T-helper 22 cell (primary cell): ENCODE data around the gene LETM1.

Experiments used
- DNase-seq: peaks from one replicate; pipeline ENCODE4 v3.0.0-alpha.2; 2020; ENCODE audit warnings: low read depth

Gene LETM1

GRCh38 chr4:1856071-1856942 is at the start of gene LETM1:
LETM1 (minus strand) TSS chr4:1856156; CDS start chr4:1855950, 206 bp downstream.
- peak; percentile 93 for DNase-seq

GRCh38 chr4:1904042-1904441 is 48.1 kb upstream of the LETM1 start:
- no peak for DNase-seq

- no peak for DNase-seq
Observed at GRCh38 chr4:1903035-1903434, 47.1 kb upstream of the LETM1 start.

GRCh38 chr4:1902243-1902642 is 46.3 kb upstream of the LETM1 start:
- DNase-seq = no peak

GRCh38 chr4:1901127-1901526 is 45.2 kb upstream of the LETM1 start:
- no peak for DNase-seq

GRCh38 chr4:1900624-1901023 is 44.7 kb upstream of the LETM1 start:
- no peak for DNase-seq

- no peak for DNase-seq
Observed at GRCh38 chr4:1900087-1900433, 44.1 kb upstream of the LETM1 start.

GRCh38 chr4:1899149-1900086 is 43.5 kb upstream of the LETM1 start:
- DNase-seq = peak; percentile 34

- DNase-seq = no peak
Observed at GRCh38 chr4:1898681-1899080, 42.7 kb upstream of the LETM1 start.

GRCh38 chr4:1898007-1898406 is 42.1 kb upstream of the LETM1 start:
- no peak for DNase-seq

GRCh38 chr4:1896658-1896991 is 40.7 kb upstream of the LETM1 start:
- DNase-seq = no peak

- no peak for DNase-seq
Observed at GRCh38 chr4:1895971-1896657, 40.2 kb upstream of the LETM1 start.

GRCh38 chr4:1890979-1891570 is 35.1 kb upstream of the LETM1 start:
- no peak for DNase-seq

GRCh38 chr4:1887052-1887451 is 31.1 kb upstream of the LETM1 start:
- DNase-seq = no peak

- DNase-seq = no peak
Observed at GRCh38 chr4:1885414-1885813, 29.5 kb upstream of the LETM1 start.

GRCh38 chr4:1883583-1883982 is 27.6 kb upstream of the LETM1 start:
- DNase-seq = no peak

GRCh38 chr4:1882850-1883271 is 26.9 kb upstream of the LETM1 start:
- no peak for DNase-seq

GRCh38 chr4:1880332-1880731 is 24.4 kb upstream of the LETM1 start:
- DNase-seq = no peak

- no peak for DNase-seq
Observed at GRCh38 chr4:1879485-1879884, 23.5 kb upstream of the LETM1 start.

- DNase-seq = no peak
Observed at GRCh38 chr4:1874201-1874600, 18.2 kb upstream of the LETM1 start.

- DNase-seq = no peak
Observed at GRCh38 chr4:1873776-1874175, 17.8 kb upstream of the LETM1 start.

- DNase-seq = no peak
Observed at GRCh38 chr4:1873291-1873690, 17.3 kb upstream of the LETM1 start.
